HG02981 (cell line): ENCODE measurements around the gene FAM181B.
"Not testable (repeated sequence)": the region's sequence is repeated elsewhere in the genome, so short reads cannot be mapped to it uniquely, and the experiment has no call there.

ENCODE experiments used
- ATAC-seq: cut with Tn5 transposase; IDR thresholded peaks from one replicate; pipeline ENCODE4 v1.9.1; 2021; ENCODE audit warnings: mild to moderate bottlenecking, moderate library complexity; ENCODE audit not compliant: unreplicated experiment

Gene FAM181B

DNA sequence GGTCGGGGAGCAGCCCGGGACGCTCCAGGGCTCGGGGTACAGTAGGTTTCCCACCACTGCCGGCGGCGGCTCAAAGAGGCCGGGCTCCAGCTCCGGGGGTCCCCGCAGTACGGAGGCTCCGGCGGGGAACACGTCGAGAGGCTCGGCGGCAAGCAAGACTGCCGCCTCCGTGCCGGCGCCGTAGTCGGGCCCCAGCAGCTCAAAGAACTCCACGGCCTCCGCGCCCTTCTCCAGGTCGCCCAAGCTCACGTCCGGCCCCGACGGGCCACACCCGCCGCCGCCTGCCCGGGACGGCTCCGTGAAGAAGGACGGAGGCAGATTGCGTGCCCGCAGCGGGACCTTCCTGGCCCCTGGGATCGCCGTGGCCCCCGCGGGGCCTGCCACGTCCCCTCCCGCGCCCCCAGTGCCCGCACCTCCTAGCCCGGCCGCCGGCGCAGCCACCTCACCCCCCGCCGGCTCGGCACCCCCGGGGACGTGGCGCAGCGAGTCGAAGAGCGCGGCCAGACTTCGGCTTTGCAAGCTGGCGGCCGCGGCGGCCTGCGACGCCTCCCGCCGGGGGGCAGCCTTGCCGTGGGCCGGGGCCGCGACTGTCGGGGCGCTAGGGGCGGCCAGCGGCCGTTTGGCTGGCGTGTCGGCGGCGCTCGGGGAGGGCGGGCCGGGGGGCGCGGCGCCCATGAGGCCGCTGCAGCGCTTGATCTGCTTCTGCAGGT, 775 bp downstream of the FAM181B start:
- ATAC-seq, result peak; percentile 10

DNA sequence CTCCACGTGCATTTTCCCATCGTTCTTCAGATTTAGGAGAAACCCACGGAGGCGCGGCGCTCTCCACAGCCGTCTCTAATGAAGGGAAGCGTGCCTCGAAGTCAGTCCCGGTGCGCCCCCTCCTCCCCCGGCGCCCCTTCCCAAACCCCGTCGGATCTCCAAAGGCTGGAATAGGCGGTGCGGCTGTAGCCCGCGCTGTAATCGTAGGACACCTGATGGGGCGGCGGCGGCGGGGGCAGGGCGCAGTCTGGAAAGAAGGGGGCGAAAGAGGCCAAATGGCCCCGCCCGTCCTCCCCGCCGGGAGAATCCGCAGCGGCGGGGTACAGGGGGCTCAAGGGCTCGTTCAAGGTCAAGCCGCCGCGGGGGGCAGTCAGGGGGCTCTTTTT, 1.3 kb downstream of the FAM181B start:
- no peak for ATAC-seq

DNA sequence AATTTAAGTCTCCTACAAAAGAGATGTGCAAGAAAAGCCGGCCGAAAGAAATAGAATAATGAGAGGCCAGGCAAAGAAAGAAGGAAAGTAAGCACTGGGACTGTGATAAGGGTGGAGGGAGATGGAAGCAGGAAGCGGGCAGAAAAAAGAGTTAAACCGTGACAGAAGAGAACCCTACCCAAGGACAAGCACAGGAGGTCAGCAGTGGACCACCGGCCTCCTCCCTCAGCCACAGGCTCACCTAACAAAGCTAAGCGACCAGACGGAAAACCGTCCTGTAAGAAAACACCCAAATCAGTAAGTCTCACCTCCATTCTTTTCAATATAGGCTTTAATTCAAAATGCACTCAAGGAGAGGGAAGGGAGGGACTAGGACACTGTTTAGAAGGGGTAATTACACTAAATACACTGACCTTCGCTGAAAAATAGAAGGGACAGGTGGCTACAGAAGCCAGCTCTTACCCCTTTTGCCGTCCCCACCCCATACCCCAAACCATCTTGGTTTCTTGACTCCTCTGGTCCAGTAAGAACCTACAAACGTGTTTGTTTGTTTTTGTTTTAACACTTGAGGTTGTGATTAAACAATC, 1.9 kb downstream of the FAM181B start:
- no peak for ATAC-seq

DNA sequence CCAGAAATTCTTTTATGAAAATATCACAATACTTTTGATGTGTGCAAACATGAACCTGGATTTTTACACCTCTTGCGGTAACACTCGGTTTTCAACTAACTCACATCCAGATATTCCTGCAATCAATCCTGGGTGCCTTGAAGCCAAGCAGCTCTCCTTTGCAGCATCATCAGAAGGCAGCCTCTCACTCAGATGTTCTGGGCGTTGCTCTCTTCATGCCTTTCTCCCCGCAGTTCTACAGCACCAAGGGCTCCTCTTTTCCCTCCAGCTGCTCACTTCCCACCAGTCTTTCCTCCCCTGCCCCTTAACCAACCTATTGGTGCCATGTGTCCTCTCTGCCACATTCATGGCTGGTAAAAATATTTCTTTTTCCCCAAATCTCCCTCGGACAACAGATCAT, 2.9 kb downstream of the FAM181B start:
- ATAC-seq, result no peak

DNA sequence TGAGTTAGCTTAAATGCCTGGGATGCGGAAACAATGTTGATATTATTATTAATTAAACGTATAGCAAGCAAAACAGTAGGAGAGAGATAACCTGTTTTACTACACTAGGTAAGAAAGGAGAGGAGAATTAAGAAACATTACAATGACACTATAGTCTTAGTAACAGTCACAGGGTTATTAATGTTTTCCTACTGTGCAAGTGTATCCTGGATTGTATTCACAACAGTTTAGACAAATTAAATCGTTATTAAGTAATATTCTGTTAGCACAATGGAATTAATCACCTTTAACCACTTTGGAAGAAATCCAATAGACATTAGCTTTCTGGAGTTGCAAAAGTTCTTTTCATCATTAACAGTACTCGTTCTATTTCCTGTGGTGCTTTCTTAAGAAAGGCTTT, 3.4 kb downstream of the FAM181B start:
- no peak for ATAC-seq

DNA sequence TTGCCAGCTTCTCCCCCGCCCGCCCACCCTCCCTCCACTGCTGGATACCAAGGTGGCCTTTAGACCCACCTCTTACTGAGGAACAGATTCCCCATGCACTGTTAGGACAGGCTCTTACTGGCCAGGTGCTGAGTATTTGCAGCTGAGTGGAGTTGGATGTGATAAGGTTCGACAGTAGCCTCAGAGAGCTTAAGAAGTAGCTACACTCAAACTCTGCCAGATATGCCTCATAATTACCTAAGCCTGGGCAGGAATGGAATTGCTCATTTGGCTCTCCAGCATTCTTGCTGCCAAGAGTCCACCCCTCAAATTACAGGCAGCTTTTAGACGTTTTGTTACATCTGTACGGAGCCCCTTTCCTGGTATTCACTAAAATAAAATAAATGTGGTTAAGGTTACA, 9.6 kb downstream of the FAM181B start:
- ATAC-seq, result no peak

DNA sequence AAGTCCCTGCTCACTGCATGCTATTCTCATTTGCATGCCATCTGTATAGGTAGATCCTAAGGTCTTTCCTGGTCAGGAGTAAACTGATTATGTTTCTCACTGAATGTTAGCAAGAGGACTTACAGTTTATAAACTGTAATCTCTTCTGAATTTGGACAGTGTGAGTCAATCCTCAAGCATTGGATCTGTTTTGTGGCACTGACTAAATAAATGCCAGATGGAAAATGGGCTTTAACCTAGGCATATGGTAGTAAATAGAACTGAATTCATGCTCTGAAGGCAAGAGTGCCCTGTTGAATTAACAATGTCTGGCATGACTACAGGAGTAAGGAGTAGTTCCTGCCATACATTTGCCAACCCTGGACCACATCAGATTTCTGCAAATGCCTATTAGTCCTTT, 11.4 kb downstream of the FAM181B start:
- no peak for ATAC-seq

DNA sequence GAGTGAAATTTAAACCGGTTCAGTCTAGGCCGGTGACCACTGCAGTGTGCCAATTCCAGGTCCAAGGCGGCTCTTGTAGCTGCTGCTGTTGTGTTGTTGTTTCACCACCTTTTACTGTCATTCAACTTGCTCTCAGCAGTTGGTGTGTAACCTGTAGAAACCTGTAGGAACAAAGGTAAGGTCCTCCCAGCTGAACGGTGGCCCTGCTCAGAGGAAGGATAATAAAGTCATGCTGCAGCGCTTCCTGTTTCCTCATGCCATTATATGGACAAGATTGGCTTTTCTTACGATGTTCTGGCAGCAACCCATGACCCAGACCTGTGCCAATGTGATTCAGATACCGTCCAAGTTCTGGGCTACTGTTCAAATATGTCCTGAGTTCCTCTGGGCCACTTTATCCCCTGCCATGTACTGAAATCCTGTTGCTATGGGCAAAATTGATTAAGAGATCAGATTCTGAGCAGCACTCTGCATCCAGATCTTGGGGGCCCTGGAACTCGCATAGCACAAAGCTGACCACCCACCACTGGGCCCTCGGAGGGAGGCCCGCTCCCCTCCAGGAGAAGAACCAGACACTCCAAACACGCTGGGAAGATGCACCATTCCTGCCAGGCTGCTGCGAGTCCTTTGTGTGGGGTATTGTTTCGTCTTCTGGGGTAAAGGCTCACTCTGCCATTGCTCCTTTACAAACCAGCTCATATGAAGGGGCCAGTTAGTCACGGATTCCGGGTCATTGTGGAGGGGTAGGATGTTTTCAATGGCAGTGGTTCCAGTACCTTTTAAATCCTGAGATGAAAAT, 13.2 kb downstream of the FAM181B start:
- no peak for ATAC-seq

DNA sequence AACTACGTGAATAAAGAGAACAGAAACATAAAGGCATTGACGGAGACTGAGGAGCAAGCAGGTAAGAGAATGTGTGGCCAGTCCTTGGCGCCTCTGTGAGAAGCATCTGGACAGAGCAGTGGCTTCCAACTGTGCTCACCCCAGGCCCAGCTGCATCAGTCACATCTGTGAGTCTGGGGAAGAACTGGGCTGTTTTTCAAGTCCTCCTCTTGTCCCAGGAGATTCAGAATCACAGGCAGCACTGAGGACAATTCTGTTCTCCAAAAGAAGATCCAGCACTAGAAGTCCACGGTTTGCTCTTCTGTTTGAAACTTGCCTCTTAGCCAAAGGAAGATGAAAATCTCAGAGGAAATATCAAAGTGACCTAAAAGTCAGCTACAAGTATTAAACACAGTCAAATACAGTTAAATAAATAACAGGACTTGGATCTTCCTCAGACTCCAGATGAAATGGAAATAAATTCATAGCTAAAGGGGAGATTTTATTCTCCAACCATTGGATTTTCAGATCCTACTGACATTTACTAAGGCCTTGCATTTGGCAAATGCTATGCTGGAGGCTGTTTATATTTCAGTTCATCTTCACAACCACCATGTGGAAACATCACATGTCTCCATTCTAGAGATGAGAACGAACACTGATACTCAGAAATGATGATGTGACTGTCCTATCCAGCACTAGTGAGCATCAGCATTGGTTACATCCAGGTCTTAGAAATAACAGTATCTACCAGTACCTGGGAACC, 14.1 kb downstream of the FAM181B start:
- ATAC-seq, result no peak

DNA sequence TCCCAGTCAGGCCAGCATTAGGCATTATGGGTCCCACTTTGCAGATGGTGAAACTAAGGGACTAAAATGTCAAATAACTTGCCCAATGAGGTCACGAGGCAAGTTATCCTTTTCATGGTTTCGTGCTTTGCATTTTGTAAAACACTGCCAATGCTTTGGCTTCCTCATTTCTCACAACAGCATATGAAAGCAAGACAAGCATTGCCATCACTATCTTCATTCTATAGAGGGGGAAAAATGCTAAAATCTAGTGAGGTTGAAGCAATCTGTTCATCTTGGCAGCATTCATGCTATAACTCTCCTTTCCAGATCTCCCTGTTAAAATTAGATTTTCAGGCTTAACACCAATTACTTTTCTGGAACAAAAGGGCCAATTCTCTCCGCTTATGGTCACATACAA, 14.8 kb downstream of the FAM181B start:
- ATAC-seq, result no peak

DNA sequence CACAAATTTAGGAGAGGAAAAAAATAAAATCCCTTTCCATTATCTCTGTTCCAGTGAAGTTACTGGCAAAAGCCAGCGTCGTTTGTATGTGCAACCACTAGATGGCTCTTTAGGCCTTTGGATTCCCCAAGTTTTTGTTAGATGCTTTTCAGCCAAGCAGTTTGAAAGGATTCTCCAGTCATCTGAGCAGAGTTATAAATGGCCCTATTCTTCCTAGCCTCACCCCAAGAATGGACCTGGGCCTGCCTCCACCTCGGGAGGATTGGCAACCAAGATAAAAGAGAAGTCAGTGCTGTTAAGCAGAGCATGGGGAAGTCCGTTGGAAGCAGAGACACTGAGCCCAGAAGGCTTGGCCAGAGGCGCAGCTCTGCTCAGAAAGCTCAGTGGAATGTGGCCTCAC, 15.4 kb downstream of the FAM181B start:
- no peak for ATAC-seq

DNA sequence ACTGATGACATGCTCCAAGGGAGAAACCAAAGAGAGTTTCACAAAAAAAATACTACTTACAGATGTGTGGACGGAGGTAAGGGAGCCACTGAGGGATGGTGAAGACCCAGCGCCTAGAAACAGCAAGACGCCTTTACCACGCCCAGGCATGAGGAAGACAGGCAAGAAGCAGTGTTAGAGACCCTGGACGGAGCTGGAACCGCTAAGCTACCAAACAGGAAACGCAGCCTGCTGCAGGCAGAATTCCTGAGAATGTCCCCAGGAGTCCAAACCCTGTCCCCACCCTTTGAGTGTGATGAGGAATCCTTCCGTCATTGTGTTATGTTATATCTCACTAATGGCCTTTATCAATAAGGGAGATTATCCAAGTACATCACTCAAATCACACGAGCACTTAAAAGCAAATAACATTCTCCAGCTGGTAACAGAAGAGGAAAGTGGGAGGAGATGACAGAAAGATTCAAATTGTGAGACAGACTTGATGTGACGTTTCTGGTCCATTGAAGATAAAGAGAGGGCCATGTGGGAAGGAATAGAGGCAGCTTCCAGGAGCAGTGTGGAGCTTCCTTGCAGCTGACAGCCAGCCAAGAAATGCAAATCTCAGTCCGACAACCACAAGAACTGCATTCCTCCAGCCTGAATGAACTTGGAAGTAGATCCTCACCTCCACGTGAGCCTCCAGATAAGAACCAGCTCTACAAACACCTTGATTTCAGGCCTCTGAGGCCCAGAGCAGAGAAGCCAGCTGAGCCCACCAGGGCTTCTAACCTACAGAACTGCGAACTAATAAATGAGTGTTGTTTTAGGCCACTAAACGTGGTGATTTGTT, 19.1 kb downstream of the FAM181B start:
- no peak for ATAC-seq

DNA sequence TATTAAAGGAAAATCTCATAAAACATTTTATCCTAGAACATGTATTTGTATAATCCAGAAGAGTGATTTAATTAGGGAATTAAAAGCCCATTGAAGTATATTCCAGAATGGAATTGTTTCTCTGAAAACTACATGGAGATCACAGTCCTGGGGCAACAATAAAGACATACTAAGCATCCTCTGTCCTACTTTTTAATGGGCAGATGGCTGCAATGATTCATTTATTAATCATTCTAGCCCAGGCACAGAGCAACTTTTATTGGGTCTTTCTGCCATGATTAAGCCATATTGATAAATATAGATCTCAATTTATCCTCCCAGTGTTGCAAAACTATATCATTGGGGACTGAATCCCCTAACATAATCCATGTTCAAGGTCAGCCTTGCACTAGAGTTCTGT, 22.0 kb downstream of the FAM181B start:
- no peak for ATAC-seq

DNA sequence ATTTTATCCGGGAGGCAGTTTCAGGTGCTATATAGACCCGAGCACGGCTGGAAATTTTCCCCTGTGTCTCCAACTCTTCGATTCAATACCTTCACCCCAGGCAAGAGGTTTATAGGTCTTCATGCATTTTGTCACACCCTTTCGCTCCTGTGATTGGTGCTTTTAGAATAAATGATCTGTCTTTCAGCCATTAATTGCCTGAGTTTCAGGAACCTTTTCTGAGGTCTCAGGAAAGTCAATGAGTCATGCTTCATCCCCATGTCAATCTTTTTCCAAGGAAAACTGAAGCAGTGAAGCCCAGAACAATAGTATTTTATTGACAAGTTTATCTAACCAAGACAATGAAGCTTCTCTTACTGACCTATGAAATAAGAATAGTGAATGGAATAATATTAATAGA, 29.9 kb downstream of the FAM181B start:
- ATAC-seq, result no peak

DNA sequence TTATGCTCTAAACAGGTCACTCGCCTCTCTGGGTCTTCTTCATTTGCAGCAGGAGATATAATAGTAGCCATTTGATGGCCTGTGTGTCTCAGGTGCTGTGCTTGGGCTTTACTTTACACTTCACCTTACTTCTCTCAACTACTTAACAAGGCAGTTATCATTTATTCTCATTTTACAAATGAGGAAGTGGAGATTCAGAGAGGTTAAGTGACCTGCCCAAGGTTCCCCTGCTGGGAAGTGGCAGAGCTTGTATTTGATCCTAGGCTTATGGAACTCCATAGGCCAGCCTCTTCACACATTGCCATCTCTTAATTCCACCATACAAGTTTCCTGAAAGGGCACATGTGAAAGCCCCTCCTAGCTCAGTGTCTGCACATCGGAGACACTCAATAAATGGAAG, 30.4 kb downstream of the FAM181B start:
- no peak for ATAC-seq

DNA sequence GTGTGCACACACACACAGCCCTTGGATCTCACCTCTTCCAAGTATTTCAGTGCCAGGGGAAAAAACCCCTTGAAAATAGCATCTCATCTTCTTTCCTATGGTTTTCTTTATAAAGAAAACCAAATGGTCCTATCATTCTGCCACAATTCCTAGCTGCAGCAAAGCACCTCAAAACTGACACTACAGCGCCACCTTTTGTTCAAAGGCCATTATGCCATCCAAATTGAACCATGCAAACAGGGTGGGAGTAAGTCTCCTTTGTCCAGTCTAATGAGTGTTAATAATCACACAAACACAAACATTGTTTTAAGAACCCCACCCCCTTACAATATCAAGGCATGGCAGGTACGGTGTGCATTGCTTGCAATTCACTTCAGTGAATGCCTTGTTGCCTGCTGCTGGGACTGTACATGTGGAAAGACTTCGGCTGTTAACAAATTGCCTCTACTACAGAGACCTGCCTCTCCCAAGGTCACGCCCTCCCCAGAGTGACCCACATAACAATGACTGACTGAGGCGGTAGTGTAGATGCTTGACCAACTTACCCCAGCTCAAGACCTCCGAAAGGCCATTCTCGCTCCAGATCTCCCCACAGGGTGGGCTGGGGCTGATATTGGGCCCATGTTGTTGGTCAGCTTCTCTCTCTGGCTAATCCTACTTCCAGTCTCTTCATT, 31.7 kb downstream of the FAM181B start:
- ATAC-seq, result peak; percentile 52

DNA sequence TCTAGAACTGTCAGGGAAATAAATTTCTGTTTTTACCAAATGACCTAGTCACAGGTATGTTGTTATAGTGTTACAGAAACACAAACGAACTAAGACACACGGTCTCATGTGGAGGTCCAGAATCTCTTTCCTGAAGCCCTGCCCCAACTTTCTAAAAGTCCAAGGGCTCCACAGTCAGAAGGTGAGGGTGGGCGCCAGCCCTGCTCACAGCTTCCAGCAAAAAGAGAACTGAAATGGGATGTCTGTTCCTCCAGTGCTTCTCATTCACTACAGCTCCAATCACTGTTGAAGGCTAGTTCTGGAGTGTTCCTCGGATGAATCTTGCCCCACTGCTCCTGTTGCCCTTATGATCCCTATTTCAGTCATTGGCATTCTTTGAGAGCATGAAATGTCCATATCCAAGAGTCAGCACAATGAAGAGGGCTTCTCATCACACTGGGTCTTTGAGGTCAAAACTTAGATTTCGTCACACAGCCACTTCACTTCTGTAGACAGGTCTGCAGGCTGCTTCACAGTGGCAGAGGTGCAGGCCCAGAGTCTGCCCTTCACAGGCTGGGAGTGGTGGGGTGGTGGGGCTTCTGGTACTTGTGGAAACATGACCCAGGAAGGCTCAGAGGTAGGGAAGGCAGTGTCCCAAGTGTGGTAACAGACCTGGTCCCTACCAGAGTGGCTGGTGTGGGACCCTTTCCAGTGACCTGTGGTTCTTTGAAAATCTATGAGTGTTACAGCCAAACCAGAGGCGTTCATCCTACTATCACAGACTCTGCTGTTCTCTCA, 34.9 kb downstream of the FAM181B start:
- ATAC-seq, result no peak

DNA sequence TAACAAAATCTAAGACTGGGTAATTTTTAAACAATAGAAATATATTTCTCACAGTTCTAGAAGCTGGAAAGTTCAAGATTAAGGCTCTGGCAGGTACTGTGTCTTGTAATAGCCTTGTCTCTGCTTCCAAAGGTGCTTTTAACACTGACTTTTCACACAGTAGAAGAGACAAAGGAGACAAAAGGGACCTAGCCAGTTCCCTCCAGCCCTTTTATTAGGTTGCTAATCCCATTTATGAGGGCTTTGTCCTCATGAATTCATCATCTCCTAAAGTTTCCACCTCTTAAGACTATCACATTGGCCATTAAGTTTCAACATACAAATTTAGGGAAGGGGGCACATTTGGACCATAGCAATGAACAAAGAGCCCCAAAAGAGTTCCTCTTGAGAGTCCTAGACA, 40.7 kb downstream of the FAM181B start:
- ATAC-seq, result no peak

DNA sequence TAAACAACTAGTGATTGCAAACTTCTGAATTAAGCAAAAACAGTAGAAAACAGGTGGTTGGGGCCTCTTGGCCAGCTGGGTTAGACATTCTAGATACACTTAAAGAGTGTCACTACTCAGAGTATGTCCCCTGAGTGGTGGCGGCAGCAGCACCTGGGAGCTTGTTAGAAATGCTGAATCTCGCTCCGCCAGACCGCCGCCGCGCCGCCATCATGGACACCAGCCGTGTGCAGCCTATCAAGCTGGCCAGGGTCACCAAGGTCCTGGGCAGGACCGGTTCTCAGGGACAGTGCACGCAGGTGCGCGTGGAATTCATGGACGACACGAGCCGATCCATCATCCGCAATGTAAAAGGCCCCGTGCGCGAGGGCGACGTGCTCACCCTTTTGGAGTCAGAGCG, 44.3 kb downstream of the FAM181B start:
- not testable (repeated sequence) for ATAC-seq
